Stimulated activated CD8-positive, alpha-beta memory T cell treated with anti-CD3 and anti-CD28 coated beads, Interleukin-12 subunit alpha, Interleukin-12 subunit beta, amount 100 ng/mL, for 24 hours (primary cell): ENCODE results near the gene FEZ2.

ENCODE experiments used
- DNase-seq: peaks from one replicate; pipeline ENCODE4 v3.0.0-alpha.2; 2020; ENCODE audit errors: extremely low read depth

Gene FEZ2

GRCh38 chr2:36562240-36562639 is 35.7 kb downstream of the FEZ2 start:
- no peak for DNase-seq

DNA sequence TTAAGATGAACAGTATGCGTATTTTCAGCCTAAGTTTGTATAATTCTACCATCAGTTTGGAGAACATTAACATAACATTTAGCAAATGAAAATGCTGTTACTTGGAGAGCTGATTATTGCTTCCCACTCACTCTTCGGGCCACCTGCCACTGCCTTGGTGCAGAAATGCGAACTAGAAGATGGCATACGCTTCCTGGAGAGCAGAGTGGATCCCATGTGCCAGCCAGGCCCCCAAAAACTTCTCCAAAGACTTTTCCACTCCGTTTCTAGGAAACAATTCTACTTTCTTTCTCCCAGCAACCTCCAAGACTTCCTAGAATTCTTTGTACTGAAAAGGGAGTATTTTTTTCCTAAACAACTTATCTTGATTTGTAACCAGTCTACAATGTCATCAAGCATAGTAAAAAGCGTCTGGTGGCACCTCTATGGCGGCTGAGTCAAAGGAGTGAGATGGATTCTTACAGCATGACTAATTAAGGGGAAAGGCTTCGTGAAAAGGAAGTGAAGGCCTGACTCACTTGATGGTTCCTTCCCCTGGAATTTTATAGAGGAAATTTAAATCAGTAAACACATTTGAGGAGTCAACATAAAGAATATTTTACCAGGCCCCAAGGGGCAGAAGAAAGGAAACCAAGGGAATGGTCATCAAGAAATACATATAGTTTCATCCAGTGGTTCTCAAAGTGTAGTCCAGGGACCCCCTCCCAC is 36.6 kb downstream of the FEZ2 start:
- DNase-seq, result no peak

GRCh38 chr2:36560726-36561125 is 37.2 kb downstream of the FEZ2 start:
- DNase-seq, result no peak

- DNase-seq, result no peak
Measured at GRCh38 chr2:36559221-36559942, 38.6 kb downstream of the FEZ2 start.

DNA sequence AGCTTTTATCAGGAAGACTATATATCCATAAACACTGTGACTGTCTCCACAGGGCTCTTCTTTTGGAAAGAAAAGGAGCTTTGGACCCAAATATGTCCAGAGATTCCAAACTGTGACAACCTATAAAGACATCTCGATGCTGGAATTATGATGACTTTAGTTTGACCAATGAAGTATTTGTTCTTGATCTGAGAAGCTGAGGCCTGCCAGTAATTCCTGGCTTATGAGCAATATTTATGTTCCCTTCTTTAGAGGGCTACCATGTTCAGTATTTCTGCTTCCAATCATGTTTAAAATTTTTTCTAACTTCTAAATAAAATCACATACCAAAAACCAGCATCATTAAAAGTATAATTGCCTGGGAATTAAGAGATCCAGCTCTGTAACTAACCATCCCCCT is 41.1 kb downstream of the FEZ2 start:
- DNase-seq, result no peak

DNA sequence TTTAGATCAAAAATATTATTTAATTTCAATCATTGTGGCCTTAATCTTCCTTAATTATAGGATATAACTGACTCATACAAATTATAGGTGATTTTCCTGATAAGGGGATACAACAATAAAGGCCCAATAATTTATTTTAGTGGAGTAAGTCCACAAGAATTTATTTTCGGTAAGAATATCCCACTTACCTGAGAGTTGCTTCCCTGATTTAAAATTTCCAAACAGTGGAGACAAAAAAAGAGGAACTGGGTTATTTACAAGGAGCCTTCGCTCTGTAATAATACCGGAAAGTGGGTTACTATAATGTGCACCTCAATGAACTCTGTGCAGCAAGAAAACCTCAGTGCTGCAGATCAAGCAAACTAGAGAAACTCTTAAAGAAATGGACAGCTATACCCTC is 42.2 kb downstream of the FEZ2 start:
- no peak for DNase-seq

- no peak for DNase-seq
Measured at GRCh38 chr2:36554531-36554930, 43.4 kb downstream of the FEZ2 start.

DNA sequence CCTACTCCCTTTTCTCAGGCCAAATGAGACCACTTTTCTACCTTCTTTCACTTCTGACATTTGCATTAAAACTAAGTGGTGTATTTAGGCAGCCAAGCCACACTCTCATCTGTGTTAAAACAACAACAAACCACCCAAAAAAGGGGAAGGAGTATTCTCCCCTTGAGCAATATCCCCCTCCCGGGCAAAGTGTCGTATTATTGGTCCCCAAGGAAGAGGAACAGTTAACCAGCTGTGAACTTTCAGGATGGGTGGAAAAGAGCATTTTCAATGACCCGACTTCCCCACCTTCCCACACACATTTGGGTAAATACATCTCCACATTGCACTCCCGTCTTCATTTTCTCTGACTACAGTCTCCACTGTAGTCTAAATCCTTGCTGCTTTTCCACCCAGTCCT is 44.3 kb downstream of the FEZ2 start:
- no peak for DNase-seq

GRCh38 chr2:36550006-36550405 is 48.0 kb downstream of the FEZ2 start:
- DNase-seq, result no peak

GRCh38 chr2:36549165-36549574 is 48.8 kb downstream of the FEZ2 start:
- no peak for DNase-seq

DNA sequence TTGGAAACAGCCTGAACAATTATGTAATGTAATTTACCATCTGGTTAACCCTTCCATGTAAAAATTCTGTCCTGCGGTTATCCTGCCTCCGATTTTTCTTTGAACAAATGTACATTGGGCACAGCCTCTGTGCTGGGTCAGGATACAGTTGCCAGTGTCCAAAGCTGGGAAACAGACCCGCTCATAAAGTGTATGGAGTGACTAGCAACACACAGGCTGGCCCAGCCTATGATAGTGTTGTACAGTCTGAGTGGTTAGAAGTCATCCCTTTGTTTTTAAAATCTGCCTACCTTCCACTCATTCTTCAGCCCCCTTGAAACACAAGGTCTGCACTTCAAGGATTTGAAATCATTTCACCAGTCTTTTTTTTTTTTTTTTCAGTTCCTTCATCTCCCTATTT is 50.1 kb downstream of the FEZ2 start:
- no peak for DNase-seq

DNA sequence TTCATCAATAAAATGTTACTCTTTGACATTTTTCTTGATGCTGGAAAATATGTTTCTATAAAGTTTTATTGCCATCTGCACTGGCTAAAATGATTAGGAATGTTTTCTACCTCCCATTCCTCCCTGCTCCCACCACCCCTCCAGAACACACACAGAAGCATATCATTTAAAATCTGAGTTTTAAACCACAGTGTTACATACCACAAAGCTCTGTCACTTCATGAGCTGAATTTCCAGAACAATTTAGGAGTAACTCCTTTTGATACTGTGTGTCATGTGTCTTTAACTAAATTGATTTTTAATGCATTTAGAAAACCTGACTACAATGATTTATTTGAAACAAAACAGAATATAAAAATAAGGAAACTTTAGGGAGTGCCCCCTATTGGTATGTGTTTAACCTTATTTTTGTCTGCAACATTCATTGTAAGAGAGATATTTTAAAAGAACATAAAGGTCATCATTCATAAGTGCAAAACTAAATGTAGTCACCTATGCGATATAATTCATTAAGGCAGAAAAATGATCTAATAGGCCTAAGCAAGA is 52.0 kb downstream of the FEZ2 start:
- no peak for DNase-seq

GRCh38 chr2:36544638-36545338 is 53.2 kb downstream of the FEZ2 start:
- DNase-seq, result no peak

DNA sequence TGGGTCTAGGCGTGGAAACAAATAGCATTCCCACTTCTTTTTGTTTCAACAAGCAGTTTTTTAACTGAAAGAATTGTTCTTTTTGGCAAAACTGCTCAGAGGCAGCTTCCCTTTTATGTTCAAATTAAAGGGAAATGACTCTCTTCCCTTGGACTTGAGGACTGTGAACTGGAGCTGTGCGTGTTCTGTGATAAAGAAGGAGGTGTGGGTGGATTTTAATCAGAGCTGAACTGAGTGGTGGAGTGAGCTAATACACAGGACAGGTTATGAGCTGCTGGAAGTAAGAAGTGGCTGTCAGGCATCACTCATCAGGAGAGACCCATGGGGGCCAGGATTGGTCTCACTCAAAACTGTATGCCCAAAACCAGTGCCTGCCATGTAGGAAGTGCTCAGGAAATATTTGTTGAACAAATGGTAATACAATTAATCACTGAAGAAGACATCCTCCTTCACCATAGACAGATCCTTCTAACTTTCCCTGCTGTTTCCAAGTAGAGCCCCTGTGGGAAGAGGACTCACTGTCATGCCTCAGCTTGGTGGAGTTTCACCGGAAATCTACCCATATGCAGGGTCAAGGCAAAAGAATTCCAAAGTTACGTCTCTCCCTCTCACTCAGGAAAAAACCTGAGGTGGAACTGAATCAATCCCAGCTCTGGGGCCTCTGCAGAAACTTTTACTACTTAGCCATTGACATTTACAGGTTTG is 55.9 kb downstream of the FEZ2 start:
- DNase-seq, result no peak

- no peak for DNase-seq
Measured at GRCh38 chr2:36540986-36541754, 56.8 kb downstream of the FEZ2 start.

GRCh38 chr2:36539631-36540030 is 58.3 kb downstream of the FEZ2 start:
- no peak for DNase-seq

DNA sequence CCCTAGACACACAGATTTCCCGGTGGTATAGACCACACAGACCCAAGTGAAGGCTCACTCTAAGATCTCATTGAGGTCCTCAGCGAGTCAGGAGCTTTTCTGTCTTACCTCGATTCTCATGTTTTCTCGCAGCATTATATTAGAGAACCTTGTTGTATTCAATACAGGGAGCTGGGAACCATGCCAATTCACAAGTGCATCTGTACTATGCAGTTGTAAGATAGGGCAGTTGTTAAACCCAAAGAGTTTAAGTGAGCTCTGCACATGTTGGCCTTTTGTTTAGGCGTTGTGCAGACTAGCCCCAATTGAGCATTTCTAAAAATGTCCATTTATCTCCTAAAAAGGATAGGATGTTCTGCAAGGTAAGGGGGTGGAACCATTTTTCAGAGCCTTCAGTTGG is 59.6 kb downstream of the FEZ2 start:
- DNase-seq, result no peak

- DNase-seq, result no peak
Measured at GRCh38 chr2:36536776-36537175, 61.2 kb downstream of the FEZ2 start.

- DNase-seq, result no peak
Measured at GRCh38 chr2:36535099-36535498, 62.9 kb downstream of the FEZ2 start.

GRCh38 chr2:36534275-36534799 is 63.6 kb downstream of the FEZ2 start:
- DNase-seq, result no peak

DNA sequence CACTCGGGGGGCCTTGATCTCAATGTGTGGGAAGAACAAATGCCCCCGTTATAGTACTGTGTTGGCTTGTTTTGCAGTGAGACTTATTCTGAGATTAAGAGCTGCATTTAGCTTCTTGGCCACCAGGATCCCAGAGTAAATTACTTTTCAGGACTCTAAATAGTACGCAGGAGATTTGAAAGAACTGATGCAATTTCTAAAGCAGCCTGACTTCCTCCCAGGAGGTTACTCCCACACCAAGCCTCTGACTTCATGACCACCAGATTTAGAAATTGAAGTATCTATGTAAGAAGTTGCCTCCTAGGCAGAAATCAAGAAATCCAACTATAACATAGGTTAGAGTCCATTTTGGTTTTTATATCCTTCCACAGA is 67.0 kb downstream of the FEZ2 start:
- DNase-seq, result no peak
